K562 (cell line): ENCODE measurements around the gene ASIC1. TPM values are rescaled to one million over a fixed set of nuclear protein-coding genes. Genes with fewer than 3 reads are reported as not detected.

ENCODE experiments used
- ATAC-seq: fragments of 200-7000 bp; cut with Tn5 transposase; 3 replicates; pipeline ENCODE4 v1.9.1; 2020; ENCODE audit warnings: moderate library complexity
- BruUV-seq: library from RNA; stranded (reverse); fragments of 400-500 nt; replicated peaks from 2 replicates; lab custom pipeline; 2021; lab: Mats Ljungman, UMichigan
- CTCF ChIA-PET: fragments of 300-600 bp; formaldehyde crosslinking; extraction: SDS; loops from one replicate; lab custom pipeline; 2021; ENCODE audit warnings: low intra/inter-chr PET ratio; lab: Yijun Ruan, JAX
- POLR2A ChIA-PET: fragments of 300-600, 350-650 bp; sonication (Branson Sonifier 250); formaldehyde crosslinking; extraction: SDS; loops from one replicate; lab custom pipeline; 2021; ENCODE audit warnings: antibody characterized with exemption, inconsistent platforms; lab: Yijun Ruan, JAX
- DNase-seq, 4 experiments: peaks; one replicate each; pipeline versions ENCODE4 v3.0.0 to v3.0.0-alpha.2; 2011 to 2018; ENCODE audit warnings: low spot score in 3 of 4, mixed read lengths in 3 of 4; ENCODE audit errors: extremely low read depth in 1 of 4
- FAIRE-seq: peaks from 2 replicates; lab custom pipeline; 2011; peaks lifted over from hg19 to GRCh38; lab: Jason Lieb, UNC
- H2AFZ ChIP-seq: 2 replicates; pipeline ENCODE4 v1.6.0; 2011; ENCODE audit warnings: low read depth, low read length, control low read depth, inconsistent platforms
- H3K27ac ChIP-seq: fragments of 200-600 bp; 3 replicates; pipeline ENCODE4 v1.8.0; 2011; ENCODE audit warnings: low read depth, mild to moderate bottlenecking, control low read depth, inconsistent platforms, low read length, moderate library complexity, mixed read lengths; ENCODE audit errors: extremely low read depth
- H3K27me3 ChIP-seq, 2 experiments: fragments of 300-600 bp in 1 of 2; 2 replicates in 1 of 2; 3 replicates in 1 of 2; pipeline versions ENCODE4 v1.6.0 to v1.8.0; 2011; ENCODE audit warnings: inconsistent platforms in 2 of 2, low read length in 2 of 2, mild to moderate bottlenecking in 1 of 2, mixed read lengths in 1 of 2, moderate library complexity in 1 of 2; ENCODE audit not compliant: control insufficient read depth in 2 of 2, insufficient read depth in 2 of 2
- H3K36me3 ChIP-seq: fragments of 300-600 bp; 3 replicates; pipeline ENCODE4 v1.8.0; 2011; ENCODE audit warnings: mild to moderate bottlenecking, low read length, inconsistent platforms; ENCODE audit not compliant: control insufficient read depth, insufficient read depth
- H3K4me1 ChIP-seq, 2 experiments: fragments of 200-600 bp in 1 of 2; replicated peaks in 1 of 2; 2 replicates in 1 of 2; 3 replicates in 1 of 2; pipeline versions ENCODE4 v1.5.1 to v1.8.0; 2011; ENCODE audit warnings: inconsistent platforms in 2 of 2, low read length in 2 of 2, mild to moderate bottlenecking in 1 of 2, mixed read lengths in 1 of 2, moderate library complexity in 1 of 2; ENCODE audit not compliant: control insufficient read depth in 2 of 2, insufficient read depth in 2 of 2
- H3K4me2 ChIP-seq: 2 replicates; pipeline ENCODE4 v1.6.1; 2011; ENCODE audit warnings: low read length, control low read depth, inconsistent platforms, mixed read lengths; ENCODE audit not compliant: insufficient read depth
- H3K4me3 ChIP-seq: fragments of 200-600 bp; sonication (generic), shearing (Covaris generic); 2 replicates; pipeline ENCODE4 v1.5.1; 2016; ENCODE audit warnings: control low read depth, inconsistent platforms
- H3K79me2 ChIP-seq: fragments of 200-600 bp; 3 replicates; pipeline ENCODE4 v1.8.0; 2011; ENCODE audit warnings: low read length, inconsistent platforms; ENCODE audit not compliant: control insufficient read depth, insufficient read depth
- H3K9ac ChIP-seq, 2 experiments: 2 replicates each; pipeline versions ENCODE4 v1.6.0 to v1.6.1; 2011; ENCODE audit warnings: low read depth in 2 of 2, low read length in 2 of 2, control low read depth in 1 of 2, inconsistent platforms in 1 of 2, mild to moderate bottlenecking in 1 of 2, mixed read lengths in 1 of 2; ENCODE audit not compliant: insufficient read depth in 1 of 2
- H3K9me1 ChIP-seq: one replicate; pipeline ENCODE4 v1.6.0; 2011; ENCODE audit warnings: inconsistent platforms, mild to moderate bottlenecking, low read length, moderate library complexity; ENCODE audit not compliant: control insufficient read depth, insufficient read depth
- H3K9me3 ChIP-seq: replicated peaks from 2 replicates; pipeline ENCODE4 v1.5.1; 2011; ENCODE audit warnings: low read depth, low read length, inconsistent platforms; ENCODE audit not compliant: control insufficient read depth, insufficient read depth
- H4K20me1 ChIP-seq: replicated peaks from 2 replicates; pipeline ENCODE4 v1.6.1; 2011; ENCODE audit warnings: low read length, inconsistent platforms, mixed read lengths; ENCODE audit not compliant: control insufficient read depth, insufficient read depth
- KAT7 ChIP-seq: sonication (generic); formaldehyde crosslinking; IDR thresholded peaks from 2 replicates; pipeline ENCODE4 v1.8.0; 2022; ENCODE audit warnings: missing genetic modification reagents, mild to moderate bottlenecking, borderline replicate concordance
- KDM1A ChIP-seq, 2 experiments: fragments of 450-650 bp; IDR thresholded peaks; 2 replicates each; pipeline ENCODE4 v1.6.1; 2016; ENCODE audit warnings: mild to moderate bottlenecking in 2 of 2
- MAFK ChIP-seq: IDR thresholded peaks from 2 replicates; pipeline ENCODE4 v1.6.1; 2011; ENCODE audit warnings: low read length, improper control_type of control experiment
- MTA1 ChIP-seq: fragments of 450-650 bp; IDR thresholded peaks from 2 replicates; pipeline ENCODE4 v1.6.1; 2017; ENCODE audit warnings: borderline replicate concordance
- NRF1 ChIP-seq, 2 experiments: fragments of 450-650 bp; IDR thresholded peaks in 1 of 2; conservative IDR thresholded peaks in 1 of 2; 2 replicates each; pipeline ENCODE4 v1.6.1; 2014; ENCODE audit warnings: mild to moderate bottlenecking in 2 of 2
- PPARD ChIP-seq: fragments of 250-450 bp; sonication (Bioruptor Pico); IDR thresholded peaks from 2 replicates; pipeline ENCODE4 v1.8.0; 2022; ENCODE audit warnings: inconsistent platforms, mild to moderate bottlenecking, moderate library complexity
- SREBF1 ChIP-seq: fragments of 150-350 bp; IDR thresholded peaks from 2 replicates; pipeline ENCODE4 v1.6.1; 2014; ENCODE audit warnings: antibody characterized with exemption, low read depth, low read length, borderline replicate concordance
- ZNF12 ChIP-seq: sonication (generic); formaldehyde crosslinking; IDR thresholded peaks from 2 replicates; pipeline ENCODE4 v1.4.0; 2020; ENCODE audit warnings: mild to moderate bottlenecking, missing genetic modification reagents
- ZNF174 ChIP-seq: fragments of 250-450 bp; sonication (Bioruptor Pico); IDR thresholded peaks from 2 replicates; pipeline ENCODE4 v1.4.0; 2020; ENCODE audit warnings: mild to moderate bottlenecking
- ZNF316 ChIP-seq: fragments of 450-650 bp; IDR thresholded peaks from 2 replicates; pipeline ENCODE4 v1.6.1; 2016
- ZNF77 ChIP-seq: fragments of 250-450 bp; sonication (Bioruptor Pico); IDR thresholded peaks from 2 replicates; pipeline ENCODE4 v1.5.0; 2020
- ZNF778 ChIP-seq: fragments of 450-650 bp; formaldehyde crosslinking; IDR thresholded peaks from 2 replicates; pipeline ENCODE4 v1.4.0; 2020; ENCODE audit warnings: mild to moderate bottlenecking, moderate library complexity
- ZSCAN32 ChIP-seq: fragments of 450-650 bp; formaldehyde crosslinking; IDR thresholded peaks from 2 replicates; pipeline ENCODE4 v1.4.0; 2020; ENCODE audit warnings: mild to moderate bottlenecking, moderate library complexity
- WGBS: fragments of 100-300 bp; shearing (Covaris generic); methylation state at CpG from one replicate; pipeline ENCODE4 v1.1.6; 2016; ENCODE audit warnings: low coverage, mixed read lengths; ENCODE audit not compliant: insufficient coverage; ENCODE audit errors: missing lambda C conversion rate; 5-methylcytosine and 5-hydroxymethylcytosine counted together
- in situ Hi-C: fragments of 300-500 bp; cut with MboI; formaldehyde crosslinking; loops from 4 replicates; pipeline ENCODE4 v1.15.0; 2018; ENCODE audit warnings: inconsistent platforms, mixed read lengths
- intact Hi-C: fragments of 100-400 bp; cut with micrococcal nuclease; formaldehyde crosslinking; loops from 2 replicates; pipeline ENCODE4 v1.14.2; 2022
- polyA plus RNA-seq, 8 experiments: library from polyadenylated mRNA; depleted of rRNA in 4 of 8; stranded (reverse) in 5 of 8; unstranded in 3 of 8; fragments of >200 nt; fragmentation: Nextera tagmentation in 2 of 8; fragmentation: Illumina TruSeq in 1 of 8; extraction: Ambion mirVana in 2 of 8; extraction: Trizol in 1 of 8; gene quantifications; 2 replicates each; pipeline versions ENCODE4 v1.2.1 to v1.2.3, GENCODE V29; 2011 to 2014; ENCODE audit warnings: inconsistent platforms in 1 of 8, missing spikeins in 1 of 8
- total RNA-seq, 7 experiments: library from RNA; depleted of rRNA in 6 of 7; stranded (reverse); fragments of >200 nt in 6 of 7; fragmentation: Illumina TruSeq in 2 of 7; extraction: Trizol in 2 of 7; gene quantifications; 2 replicates each; pipeline versions ENCODE4 v1.2.1 to v1.2.3, GENCODE V29; 2011 to 2021; ENCODE audit warnings: low replicate concordance in 1 of 7
- TF ChIP-seq, protein P1 (sequence below): fragments of 450-650 bp; IDR thresholded peaks from one replicate; pipeline ENCODE4 v1.6.1; 2018; ENCODE audit warnings: mild to moderate bottlenecking, moderate library complexity; ENCODE audit not compliant: partially characterized antibody
- TF ChIP-seq, protein P2 (sequence below), 2 experiments: fragments of 450-650 bp in 1 of 2; sonication (generic) in 1 of 2; formaldehyde crosslinking in 1 of 2; IDR thresholded peaks in 1 of 2; conservative IDR thresholded peaks in 1 of 2; 2 replicates each; pipeline versions ENCODE4 v1.6.1 to v1.8.1; 2016 to 2023; ENCODE audit warnings: mild to moderate bottlenecking in 2 of 2, moderate library complexity in 2 of 2, inconsistent platforms in 1 of 2, missing genetic modification reagents in 1 of 2
- TF ChIP-seq, protein P3 (sequence below): fragments of 250-450 bp; sonication (Bioruptor Pico); IDR thresholded peaks from 2 replicates; pipeline ENCODE4 v1.8.0; 2022; ENCODE audit warnings: inconsistent platforms

Gene ASIC1
- total and polyA plus RNA-seq, 9 of the 15 experiments (the other 6 are each of a cell fraction or from before 2014, with no cell fraction given), result 0.01 to 1.7 (median 0.45) TPM

DNA sequence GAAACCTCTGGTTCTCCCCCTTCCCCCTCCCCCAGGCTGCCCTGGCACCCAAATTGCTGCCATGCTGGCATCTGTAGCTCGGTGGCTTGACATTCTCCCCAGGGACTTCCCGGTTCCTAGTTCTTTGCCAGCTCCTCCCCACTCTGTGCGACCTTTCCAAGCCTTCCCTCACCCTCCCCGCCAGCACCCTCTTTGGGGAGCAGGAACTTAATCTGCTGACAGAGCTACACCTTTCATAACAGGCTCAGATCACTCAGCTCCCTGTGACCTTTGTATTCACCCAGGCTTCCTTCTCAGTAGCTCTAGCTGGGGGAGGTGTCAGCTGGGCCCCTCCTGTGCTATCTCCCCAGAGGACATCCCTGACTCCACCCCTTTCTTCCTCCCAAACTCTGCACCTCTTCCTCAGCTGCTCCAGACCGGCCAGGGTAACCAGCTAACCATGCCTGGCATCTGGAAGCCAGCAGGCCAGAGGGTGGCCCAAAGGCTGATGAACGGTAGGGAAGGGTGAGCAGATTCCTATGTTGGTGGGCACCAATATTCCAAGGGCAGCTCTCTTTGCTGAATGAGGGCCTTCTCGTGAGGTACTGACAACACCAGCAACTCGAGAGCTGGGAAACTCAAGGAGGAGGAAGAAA lies 52.8 kb downstream of the ASIC1 start (continued):
- TF ChIP-seq PPARD (no peak), NRF1 (conservative IDR thresholded peaks at IDR 0.05 in 1 of 2, IDR thresholded peaks at IDR 0.05 in 1 of 2) (peak in 1 of 2 experiments; percentile 33; a peak in 2 of 4 replicates), MTA1 (no peak), MAFK (peak; percentile 7; the same call in 1 of the 2 replicates), KDM1A (IDR thresholded peaks at IDR 0.05) (no peak)
- TF ChIP-seq, protein P1, sequence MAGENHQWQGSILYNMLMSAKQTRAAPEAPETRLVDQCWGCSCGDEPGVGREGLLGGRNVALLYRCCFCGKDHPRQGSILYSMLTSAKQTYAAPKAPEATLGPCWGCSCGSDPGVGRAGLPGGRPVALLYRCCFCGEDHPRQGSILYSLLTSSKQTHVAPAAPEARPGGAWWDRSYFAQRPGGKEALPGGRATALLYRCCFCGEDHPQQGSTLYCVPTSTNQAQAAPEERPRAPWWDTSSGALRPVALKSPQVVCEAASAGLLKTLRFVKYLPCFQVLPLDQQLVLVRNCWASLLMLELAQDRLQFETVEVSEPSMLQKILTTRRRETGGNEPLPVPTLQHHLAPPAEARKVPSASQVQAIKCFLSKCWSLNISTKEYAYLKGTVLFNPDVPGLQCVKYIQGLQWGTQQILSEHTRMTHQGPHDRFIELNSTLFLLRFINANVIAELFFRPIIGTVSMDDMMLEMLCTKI, result no peak

DNA sequence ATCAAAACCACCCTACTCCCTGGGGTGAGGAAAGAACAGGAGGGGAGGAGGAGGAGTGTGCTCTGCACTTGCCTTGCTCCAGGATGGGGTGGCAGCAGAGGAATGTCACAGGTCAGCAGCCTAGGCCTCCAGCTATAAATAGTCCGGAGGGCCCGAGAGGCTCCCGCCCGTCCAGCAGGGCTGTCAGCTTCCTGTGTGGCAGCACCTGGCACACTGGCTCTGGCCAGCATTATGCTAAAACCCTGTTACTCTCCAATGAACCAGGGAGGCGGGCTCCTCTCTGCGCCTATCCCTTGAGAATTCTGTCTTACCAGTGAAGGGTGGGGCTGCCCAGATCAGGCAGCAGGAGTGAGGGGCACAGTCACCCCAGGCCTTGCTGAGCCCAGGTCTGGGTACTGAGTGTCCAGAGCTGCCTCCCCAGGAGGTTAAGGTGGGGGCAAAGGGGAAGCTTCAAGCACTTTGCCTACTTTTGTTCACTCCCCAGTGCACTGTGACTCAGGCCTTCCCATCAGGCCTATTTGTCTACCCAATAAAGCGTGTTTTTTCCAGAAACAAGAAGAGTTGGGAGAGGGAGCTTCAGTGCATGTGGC lies 53.5 kb downstream of the ASIC1 start:
- Histone ChIP-seq H3K36me3 (peaks cover 5% of the 10 kb centered on the region; the same call in 1 of the 3 replicates), H3K27me3 (no peaks in the 10 kb centered on the region), H3K9ac (peak overlapping the region; percentile 43 to 86), H2AFZ (peak overlapping the region; percentile 90), H4K20me1 (peaks cover 5% of the 10 kb centered on the region; the same call in 1 of the 2 replicates), H3K9me3 (no peaks in the 10 kb centered on the region), H3K27ac (peak overlapping the region; percentile 65), H3K4me3 (0 out of 2 replicates have a peak overlapping the region, but pooled peaks have one; percentile 78), H3K4me1 (peaks cover 29 to 48% of the 10 kb centered on the region in 2 experiments), H3K9me1 (no peaks in the 10 kb centered on the region), H3K4me2 (peak overlapping the region; percentile 98), H3K79me2 (peaks cover 34% of the 10 kb centered on the region)
- ATAC-seq (no peak), FAIRE-seq (no peak), DNase-seq (peak in 2 of 4 experiments; percentile 32 to 53)
- WGBS, result 31% methylated on average over 7 of the region's 7 CpGs
- POLR2A ChIA-PET, result interaction anchor here (0.6 to 1.9 kb wide), 12 partner anchors 7 to 172 kb away, joined by 3 to 15 read pairs (median 4); partner anchors contain the start of genes CERS5, GPD1 and LIMA1
- no TSS peak for BruUV-seq
- CTCF ChIA-PET, result interaction anchor here (0.7 to 1.3 kb wide), 4 partner anchors 23 to 144 kb away, joined by 3 to 4 read pairs (median 4); no protein-coding TSS in a partner anchor
- intact Hi-C loops (loop anchor here (1.0 kb wide), 1 partner anchor 26 kb away; the partner anchor contains the start of gene SMARCD1), in situ Hi-C loops (no loop called here)
- TF ChIP-seq ZNF174 (CRISPR knock-in tag), result no peak
- no peak for TF ChIP-seq ZNF77 (CRISPR knock-in tag)
- TF ChIP-seq KAT7 (CRISPR knock-in tag), result 0 out of 2 replicates have a peak, but pooled peaks have one; percentile 79
- TF ChIP-seq ZNF778 (CRISPR knock-in tag), result no peak
- TF ChIP-seq, protein P2, sequence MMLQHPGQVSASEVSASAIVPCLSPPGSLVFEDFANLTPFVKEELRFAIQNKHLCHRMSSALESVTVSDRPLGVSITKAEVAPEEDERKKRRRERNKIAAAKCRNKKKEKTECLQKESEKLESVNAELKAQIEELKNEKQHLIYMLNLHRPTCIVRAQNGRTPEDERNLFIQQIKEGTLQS (IDR thresholded peaks at IDR 0.05), result no peak
- TF ChIP-seq, protein P2 (CRISPR knock-in tag; conservative IDR thresholded peaks at IDR 0.05), result no peak
- TF ChIP-seq ZNF316, result no peak
- no peak for TF ChIP-seq ZSCAN32 (CRISPR knock-in tag)
- TF ChIP-seq, protein P3, sequence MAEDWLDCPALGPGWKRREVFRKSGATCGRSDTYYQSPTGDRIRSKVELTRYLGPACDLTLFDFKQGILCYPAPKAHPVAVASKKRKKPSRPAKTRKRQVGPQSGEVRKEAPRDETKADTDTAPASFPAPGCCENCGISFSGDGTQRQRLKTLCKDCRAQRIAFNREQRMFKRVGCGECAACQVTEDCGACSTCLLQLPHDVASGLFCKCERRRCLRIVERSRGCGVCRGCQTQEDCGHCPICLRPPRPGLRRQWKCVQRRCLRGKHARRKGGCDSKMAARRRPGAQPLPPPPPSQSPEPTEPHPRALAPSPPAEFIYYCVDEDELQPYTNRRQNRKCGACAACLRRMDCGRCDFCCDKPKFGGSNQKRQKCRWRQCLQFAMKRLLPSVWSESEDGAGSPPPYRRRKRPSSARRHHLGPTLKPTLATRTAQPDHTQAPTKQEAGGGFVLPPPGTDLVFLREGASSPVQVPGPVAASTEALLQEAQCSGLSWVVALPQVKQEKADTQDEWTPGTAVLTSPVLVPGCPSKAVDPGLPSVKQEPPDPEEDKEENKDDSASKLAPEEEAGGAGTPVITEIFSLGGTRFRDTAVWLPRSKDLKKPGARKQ (CRISPR knock-in tag), result no peak
- TF ChIP-seq SREBF1, result no peak
- no peak for TF ChIP-seq ZNF12
